ENCODE results near the gene PUS7. TPM values are rescaled to one million over a fixed set of nuclear protein-coding genes. Genes with fewer than 3 reads are reported as not detected.

PUS7 gene
- total RNA-seq, 2 experiments from 2014 or later, result 31.5 to 36.5 TPM

DNA sequence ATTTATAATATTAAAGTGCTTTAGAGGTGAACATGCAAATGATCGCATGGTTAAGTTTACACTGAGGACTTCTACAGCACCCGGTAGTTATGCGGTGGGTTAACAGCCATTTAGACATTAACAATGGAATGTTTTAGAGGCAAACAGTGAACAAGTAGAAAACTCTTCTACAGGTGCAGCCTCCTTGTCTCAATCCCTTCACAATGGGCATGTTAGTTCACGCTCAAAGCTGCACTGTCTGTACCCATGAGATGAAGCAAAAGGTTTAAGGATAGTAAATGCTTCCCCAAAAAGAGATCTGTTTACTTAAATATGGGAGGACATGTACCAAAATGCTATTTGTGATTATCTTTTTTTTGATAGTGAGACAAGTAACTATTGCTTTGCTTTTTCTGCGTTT lies 25.1 kb downstream of the PUS7 start:
- peaks cover 41% of the 10 kb centered on the region for H3K36me3 Mint-ChIP-seq (ENCODE audit: low read depth)
- ChIA-PET POLR2A (no interaction called here), CTCF (interaction anchor here (1.2 kb wide), 1 partner anchor 9 kb away, joined by 3 read pairs; no protein-coding TSS in a partner anchor)
- no peaks in the 10 kb centered on the region for H3K9me3 Mint-ChIP-seq
- no peak overlapping the region for H3K27ac Mint-ChIP-seq
- no peak for ATAC-seq
- DNase-seq, result no peak
- H3K27me3 Mint-ChIP-seq, result no peaks in the 10 kb centered on the region
- no peak overlapping the region for H3K4me3 Mint-ChIP-seq
- no peak for TF ChIP-seq CTCF (IDR thresholded peaks at IDR 0.05)
- no peaks in the 10 kb centered on the region for H3K4me1 Mint-ChIP-seq (ENCODE audit: low read depth)
- intact Hi-C loops (cut with micrococcal nuclease), result no loop called here

GRCh38 chr7:105496521-105496920 lies 25.6 kb downstream of the PUS7 start:
- ChIA-PET CTCF (interaction anchor here (1.2 kb wide), 1 partner anchor 10 kb away, joined by 3 read pairs; no protein-coding TSS in a partner anchor), POLR2A (no interaction called here)
- no peak for TF ChIP-seq CTCF (IDR thresholded peaks at IDR 0.05)
- intact Hi-C loops (cut with micrococcal nuclease), result no loop called here
- Mint-ChIP-seq H3K27ac (no peak overlapping the region), H3K36me3 (ENCODE audit: low read depth) (peaks cover 38% of the 10 kb centered on the region), H3K4me1 (ENCODE audit: low read depth) (no peaks in the 10 kb centered on the region), H3K4me3 (no peak overlapping the region), H3K27me3 (no peaks in the 10 kb centered on the region), H3K9me3 (no peaks in the 10 kb centered on the region)
- ATAC-seq, result no peak
- DNase-seq, result no peak

- CTCF ChIA-PET, result no interaction called here
- H3K4me3 Mint-ChIP-seq, result no peak overlapping the region
Measured at GRCh38 chr7:105493923-105494315, 28.2 kb downstream of the PUS7 start.

GRCh38 chr7:105493196-105493922 lies 28.7 kb downstream of the PUS7 start:
- no peak for TF ChIP-seq CTCF (IDR thresholded peaks at IDR 0.05)
- no peak for ATAC-seq
- H3K36me3 Mint-ChIP-seq (ENCODE audit: low read depth), result peaks cover 28% of the 10 kb centered on the region
- intact Hi-C loops (cut with micrococcal nuclease), result no loop called here
- CTCF ChIA-PET, result no interaction called here
- H3K4me3 Mint-ChIP-seq, result no peak overlapping the region
- H3K4me1 Mint-ChIP-seq (ENCODE audit: low read depth), result no peaks in the 10 kb centered on the region
- no peak overlapping the region for H3K27ac Mint-ChIP-seq
- H3K9me3 Mint-ChIP-seq, result no peaks in the 10 kb centered on the region
- POLR2A ChIA-PET, result no interaction called here
- H3K27me3 Mint-ChIP-seq, result no peaks in the 10 kb centered on the region
- no peak for DNase-seq

More at GRCh38 chr7:105493923-105494315, 28.2 kb downstream of the PUS7 start:
- H3K27me3 Mint-ChIP-seq, result no peaks in the 10 kb centered on the region
- intact Hi-C loops (cut with micrococcal nuclease), result no loop called here
- H3K36me3 Mint-ChIP-seq (ENCODE audit: low read depth), result peaks cover 29% of the 10 kb centered on the region
- no peak for DNase-seq
- H3K4me1 Mint-ChIP-seq (ENCODE audit: low read depth), result no peaks in the 10 kb centered on the region
- POLR2A ChIA-PET, result no interaction called here
- H3K27ac Mint-ChIP-seq, result no peak overlapping the region
- no peak for TF ChIP-seq CTCF (IDR thresholded peaks at IDR 0.05)
- no peaks in the 10 kb centered on the region for H3K9me3 Mint-ChIP-seq
- ATAC-seq, result no peak

DNA sequence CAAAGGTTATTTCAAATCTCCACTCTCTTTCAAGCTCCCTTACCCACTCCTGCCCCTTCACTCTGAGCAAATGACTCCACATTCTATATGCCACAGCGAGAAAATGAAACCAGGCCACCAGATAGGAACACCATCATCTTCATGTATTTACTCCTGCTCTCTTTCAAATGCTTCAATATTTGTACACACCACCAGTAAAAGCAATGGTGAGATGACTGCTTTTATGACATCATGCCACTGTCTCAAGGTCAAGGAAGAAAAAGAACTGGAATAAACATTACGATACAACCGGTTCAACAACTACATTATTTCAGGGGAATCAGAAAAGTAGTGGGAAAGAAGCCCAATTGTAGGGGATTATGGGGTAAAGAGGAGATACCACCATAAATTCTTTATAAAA lies 32.7 kb downstream of the PUS7 start:
- H3K27ac Mint-ChIP-seq, result no peak overlapping the region
- no peak for TF ChIP-seq CTCF (IDR thresholded peaks at IDR 0.05)
- H3K4me1 Mint-ChIP-seq (ENCODE audit: low read depth), result no peaks in the 10 kb centered on the region
- no peaks in the 10 kb centered on the region for H3K9me3 Mint-ChIP-seq
- H3K36me3 Mint-ChIP-seq (ENCODE audit: low read depth), result peaks cover 45% of the 10 kb centered on the region
- ChIA-PET POLR2A (no interaction called here), CTCF (no interaction called here)
- no peak for DNase-seq
- intact Hi-C loops (cut with micrococcal nuclease), result no loop called here
- no peak overlapping the region for H3K4me3 Mint-ChIP-seq
- ATAC-seq, result no peak
- no peaks in the 10 kb centered on the region for H3K27me3 Mint-ChIP-seq
